ENCODE data around the gene AIP.

- TF ChIP-seq CTCF (IDR thresholded peaks at IDR 0.05) (no peak), EP300 (IDR thresholded peaks at IDR 0.05) (no peak), POLR2A (IDR thresholded peaks at IDR 0.05) (no peak)
These were observed 17.7 kb upstream of the AIP start for GRCh38 chr11:67465189-67465510.

All from ovary (tissue), 3 donors.